Left renal pelvis (tissue), 4 donors: Measurements from ENCODE around the gene PTPN5. TPM values are rescaled to one million over a fixed set of nuclear protein-coding genes. Genes with fewer than 3 reads are reported as not detected.

ENCODE experiments used
- DNase-seq, 4 donors: peaks; one replicate each; pipeline ENCODE4 v3.0.0-alpha.2; 2013; ENCODE audit warnings: low read depth in 4 of 4, low spot score in 3 of 4
- polyA plus RNA-seq, 4 donors: library from polyadenylated mRNA; unstranded; fragments of 120-200 nt; gene quantifications; one replicate each; pipeline ENCODE4 v1.2.1, GENCODE V29; 2013; ENCODE audit not compliant: insufficient read length in 4 of 4

The PTPN5 gene
- polyA plus RNA-seq, 4 donors: 0.63 to 1.1 (median 0.82) TPM

DNA sequence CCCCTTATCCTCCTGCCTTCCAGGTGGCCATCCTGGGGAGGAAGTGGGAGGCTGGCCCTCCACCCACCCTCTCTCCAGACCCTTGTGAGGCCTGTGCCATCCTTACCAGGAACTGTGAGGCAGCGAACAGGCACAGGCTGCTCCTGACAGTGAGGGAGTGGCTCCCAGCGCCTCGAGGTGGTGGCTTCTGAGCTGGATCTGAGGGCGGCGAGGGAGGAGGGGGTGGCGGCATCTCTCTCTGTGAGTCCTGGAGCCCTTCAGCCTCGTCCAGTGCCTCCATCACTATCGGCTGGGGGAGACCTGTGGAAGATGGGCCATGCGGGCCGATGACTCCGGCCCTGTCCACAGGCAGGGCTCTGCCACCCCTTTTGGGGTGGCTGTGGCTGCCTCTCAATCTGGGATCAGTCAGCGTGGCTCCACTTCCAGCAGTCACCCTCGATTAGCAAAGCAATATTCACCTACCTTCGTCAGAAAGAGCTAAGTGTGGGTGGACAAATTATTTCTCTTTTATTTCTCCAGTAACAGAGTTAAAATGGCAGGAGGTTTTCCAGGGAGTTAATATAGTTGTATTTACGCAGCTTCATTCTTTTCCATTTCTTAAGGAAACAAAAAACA, 47.6 kb downstream of the PTPN5 start:
- DNase-seq: no peak

GRCh38 chr11:18743365-18743764, 48.2 kb downstream of the PTPN5 start:
- DNase-seq: no peak

GRCh38 chr11:18741783-18742182, 49.8 kb downstream of the PTPN5 start:
- no peak for DNase-seq

DNA sequence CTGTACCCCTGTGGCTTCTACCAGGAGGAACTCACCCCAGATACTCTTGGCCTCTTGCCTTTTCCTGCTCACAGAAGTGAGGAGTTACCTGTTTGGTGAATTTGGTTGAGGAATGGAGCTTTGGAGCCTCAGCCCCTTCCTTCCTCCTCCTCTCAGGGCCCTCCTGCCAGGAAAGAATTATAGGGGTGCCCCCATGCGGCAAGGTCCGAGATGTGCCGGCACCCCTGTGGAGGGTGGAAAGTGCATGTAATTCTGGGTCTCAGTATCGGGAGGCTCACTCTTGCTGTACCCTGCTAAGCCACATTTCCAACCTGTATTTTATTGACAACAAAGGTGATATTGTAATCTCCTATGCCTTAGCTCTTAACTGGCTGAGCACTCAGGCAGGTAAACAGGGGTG, 51.9 kb downstream of the PTPN5 start:
- no peak for DNase-seq

- DNase-seq: no peak
Observed at GRCh38 chr11:18737642-18738041, 54.0 kb downstream of the PTPN5 start.

DNA sequence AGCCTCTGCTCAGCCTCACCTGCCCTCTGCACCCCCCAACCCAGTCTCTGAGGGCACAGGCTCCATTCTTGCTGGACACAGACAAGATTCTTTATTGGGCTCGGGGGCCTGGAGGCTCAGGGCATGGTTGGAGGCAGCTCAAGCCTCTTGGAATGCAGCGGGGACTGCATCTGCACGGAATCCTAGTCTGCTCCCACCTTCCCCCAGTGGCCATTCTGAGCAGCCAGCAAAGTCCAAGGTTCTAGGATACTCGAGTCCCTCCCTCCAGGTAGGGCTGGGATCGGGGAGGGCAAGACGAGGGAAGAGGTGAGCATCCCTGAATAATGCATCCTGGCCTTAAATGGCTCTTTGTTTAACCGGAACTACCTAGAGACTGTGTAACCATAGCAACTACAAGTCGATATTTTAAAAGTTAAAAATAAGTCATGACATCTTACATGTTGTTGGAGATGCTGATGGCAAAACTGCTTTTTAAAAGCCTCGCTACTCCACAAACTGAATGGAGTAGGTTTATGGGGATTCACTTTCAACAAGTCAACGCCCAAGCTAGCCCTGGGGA, 54.9 kb downstream of the PTPN5 start:
- DNase-seq: no peak

DNA sequence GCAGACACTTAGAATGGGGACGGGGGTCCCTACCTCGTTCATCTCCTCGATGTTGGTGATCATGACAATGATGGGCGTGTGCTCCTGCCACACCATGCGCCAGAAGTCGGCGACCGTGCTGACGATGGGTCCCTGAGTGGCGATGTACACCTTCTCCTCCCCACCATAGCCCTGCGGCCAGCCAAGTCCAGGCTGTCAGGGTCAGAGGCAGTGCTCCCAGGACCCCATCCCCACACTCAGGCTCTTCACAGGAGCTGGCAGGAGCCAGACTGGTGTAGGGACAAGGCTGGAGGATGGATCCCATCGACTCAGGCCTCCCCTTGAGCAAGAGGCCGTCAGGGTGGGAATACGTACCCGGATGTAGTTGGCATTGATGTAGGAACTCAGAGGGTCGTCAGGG, 58.4 kb downstream of the PTPN5 start:
- DNase-seq: no peak

- peak in 1 of 4 donors; percentile 37 for DNase-seq
Observed at GRCh38 chr11:18731949-18732821, 59.4 kb downstream of the PTPN5 start.

- DNase-seq: no peak
Observed at GRCh38 chr11:18731441-18731840, 60.2 kb downstream of the PTPN5 start.

GRCh38 chr11:18730020-18730419, 61.6 kb downstream of the PTPN5 start:
- DNase-seq: no peak

DNA sequence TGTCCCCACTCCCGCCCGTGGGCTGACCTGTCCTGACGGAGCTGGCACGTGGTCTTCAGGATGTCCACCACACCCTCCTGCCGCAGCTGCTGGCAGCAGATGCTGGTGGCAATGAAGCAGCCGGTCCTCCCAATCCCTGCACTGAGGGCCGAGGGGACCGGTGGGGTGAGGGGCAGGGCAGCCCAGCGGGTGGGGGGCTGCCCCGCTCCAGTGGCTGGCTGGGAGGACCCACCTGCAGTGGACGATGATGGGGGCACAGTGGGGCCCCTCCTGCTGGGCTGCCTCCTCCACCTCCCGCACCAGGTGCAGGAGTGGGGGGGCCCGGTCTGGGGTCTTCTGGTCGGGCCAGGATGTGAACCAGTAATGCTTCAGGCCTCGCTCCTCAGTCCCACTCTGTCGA, 62.2 kb downstream of the PTPN5 start:
- no peak for DNase-seq

DNA sequence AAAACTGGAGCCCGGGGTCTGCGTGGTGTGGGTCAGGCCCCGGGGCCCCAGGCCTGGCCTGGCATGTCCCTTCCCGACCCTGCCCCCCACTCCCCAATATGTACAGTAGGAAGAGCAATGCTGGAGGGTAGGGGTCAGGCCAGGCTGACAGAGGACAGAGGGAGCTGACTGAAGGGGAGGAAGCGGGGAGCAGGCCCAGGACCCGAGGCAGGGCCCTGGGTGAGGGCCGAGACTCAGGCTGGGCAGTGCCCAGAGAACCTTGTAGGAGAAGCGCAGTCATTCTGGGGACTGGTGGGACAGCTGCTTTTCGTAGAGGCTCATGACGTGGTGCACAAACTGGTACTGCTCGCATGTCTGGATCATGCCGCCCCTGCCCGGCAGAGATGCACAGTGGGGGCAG, 62.9 kb downstream of the PTPN5 start:
- no peak for DNase-seq

GRCh38 chr11:18727479-18728236, 63.9 kb downstream of the PTPN5 start:
- no peak for DNase-seq

DNA sequence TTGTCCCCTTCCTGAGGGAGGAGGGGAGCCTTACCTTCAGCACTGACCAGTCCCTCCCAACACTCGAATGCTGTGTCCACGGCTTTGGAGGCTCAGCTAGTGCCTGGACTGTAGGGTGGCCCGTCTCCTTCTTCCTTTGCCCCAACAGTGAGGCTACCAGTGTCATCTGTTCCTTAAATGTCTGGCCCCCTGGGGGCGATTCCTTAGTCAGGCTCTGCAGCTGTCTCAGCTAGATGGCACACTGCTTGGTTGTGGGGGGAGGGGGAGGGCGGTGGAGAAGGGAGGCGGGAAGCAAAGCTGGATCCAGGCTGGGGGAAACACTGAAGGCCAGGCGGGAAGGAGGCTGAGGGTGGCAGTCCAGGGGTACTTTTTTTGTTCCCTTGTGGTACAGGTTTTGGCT, 65.6 kb downstream of the PTPN5 start, which contains the start of gene IGSF22:
TSS of gene IGSF22 (minus strand) at position 149 of the 400 bp plus-strand sequence. CDS start 1,952 bp downstream, outside the sequence.
- no peak for DNase-seq

GRCh38 chr11:18723991-18724390, 67.6 kb downstream of the PTPN5 start:
- DNase-seq: no peak

DNA sequence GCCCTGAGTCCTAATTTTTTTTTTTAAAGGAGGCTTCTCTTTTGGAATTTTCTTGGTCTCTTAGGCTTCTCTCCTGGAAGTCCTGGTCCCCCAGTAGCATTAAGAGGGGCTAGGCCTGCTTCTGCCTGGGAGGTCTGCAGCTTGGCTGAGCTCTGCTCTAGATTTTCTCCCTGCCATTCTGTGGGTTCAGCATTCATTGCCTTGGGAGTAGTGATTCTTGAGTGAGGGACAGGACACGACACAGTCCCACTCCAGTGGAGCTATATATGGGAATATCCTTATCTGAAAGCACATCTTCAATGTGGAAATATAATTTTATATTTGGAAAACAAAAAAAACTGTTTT, 69.3 kb downstream of the PTPN5 start:
- no peak for DNase-seq

- no peak for DNase-seq
Observed at GRCh38 chr11:18721561-18722292, 69.9 kb downstream of the PTPN5 start.

GRCh38 chr11:18720808-18721560, 70.6 kb downstream of the PTPN5 start:
- no peak for DNase-seq

GRCh38 chr11:18720091-18720807, 71.3 kb downstream of the PTPN5 start:
- DNase-seq: no peak
